Panc1 (cell line): Measurements from ENCODE around the gene IQGAP1.
"Not testable (repeated sequence)": the region's sequence is repeated elsewhere in the genome, so short reads cannot be mapped to it uniquely, and the experiment has no call there.

ENCODE experiments used
- CTCF ChIP-seq: fragments of 450-650 bp; IDR thresholded peaks from 2 replicates; pipeline ENCODE4 v1.5.1; 2017; ENCODE audit warnings: mild to moderate bottlenecking
- REST ChIP-seq, 2 experiments: IDR thresholded peaks; 2 replicates each; pipeline ENCODE4 v1.6.1; 2011 to 2012; ENCODE audit warnings: low read depth in 2 of 2, control low read depth in 1 of 2, low read length in 1 of 2, mild to moderate bottlenecking in 1 of 2, moderate library complexity in 1 of 2; ENCODE audit not compliant: insufficient read depth in 1 of 2
- SIN3A ChIP-seq: IDR thresholded peaks from 2 replicates; pipeline ENCODE4 v1.6.1; 2012; ENCODE audit warnings: low read depth, mild to moderate bottlenecking, low read length, moderate library complexity, borderline replicate concordance; ENCODE audit not compliant: insufficient read depth
- TCF7L2 ChIP-seq: IDR thresholded peaks from 2 replicates; pipeline ENCODE4 v1.6.1; 2011; ENCODE audit warnings: mild to moderate bottlenecking, low read depth, low read length, inconsistent platforms

GRCh38 chr15:90347431-90348065 lies 40.5 kb upstream of the IQGAP1 start:
- not testable (repeated sequence) for TF ChIP-seq CTCF; REST (IDR thresholded peaks at IDR 0.05; ENCODE audit: insufficient read depth in 1 of 2, low read depth in 2 of 2, low read length in 1 of 2); TCF7L2; SIN3A
